Fibroblast of the aortic adventitia (primary cell): ENCODE results near the gene CLCN4. TPM values are rescaled to one million over a fixed set of nuclear protein-coding genes. Genes with fewer than 3 reads are reported as not detected.

Experiments used
- DNase-seq: peaks from one replicate; pipeline ENCODE4 v3.0.0-alpha.2; 2010; ENCODE audit warnings: low read depth
- H3K4me3 ChIP-seq: 2 replicates; pipeline ENCODE4 v1.5.1; 2011; ENCODE audit warnings: low read depth, mild to moderate bottlenecking, control low read depth, low read length, moderate library complexity
- total RNA-seq: library from RNA; depleted of rRNA; stranded (reverse); fragments of >200 nt; gene quantifications from 2 replicates; pipeline ENCODE4 v1.2.3, GENCODE V29; 2012; ENCODE audit warnings: low replicate concordance
- TF ChIP-seq, protein P1 (sequence below): IDR thresholded peaks from 2 replicates; pipeline ENCODE4 v1.5.1; 2011; ENCODE audit warnings: mild to moderate bottlenecking, low read length, control low read depth, inconsistent platforms; ENCODE audit not compliant: insufficient read depth

The CLCN4 gene
- total RNA-seq, 1 donor = 6.7 TPM

DNA sequence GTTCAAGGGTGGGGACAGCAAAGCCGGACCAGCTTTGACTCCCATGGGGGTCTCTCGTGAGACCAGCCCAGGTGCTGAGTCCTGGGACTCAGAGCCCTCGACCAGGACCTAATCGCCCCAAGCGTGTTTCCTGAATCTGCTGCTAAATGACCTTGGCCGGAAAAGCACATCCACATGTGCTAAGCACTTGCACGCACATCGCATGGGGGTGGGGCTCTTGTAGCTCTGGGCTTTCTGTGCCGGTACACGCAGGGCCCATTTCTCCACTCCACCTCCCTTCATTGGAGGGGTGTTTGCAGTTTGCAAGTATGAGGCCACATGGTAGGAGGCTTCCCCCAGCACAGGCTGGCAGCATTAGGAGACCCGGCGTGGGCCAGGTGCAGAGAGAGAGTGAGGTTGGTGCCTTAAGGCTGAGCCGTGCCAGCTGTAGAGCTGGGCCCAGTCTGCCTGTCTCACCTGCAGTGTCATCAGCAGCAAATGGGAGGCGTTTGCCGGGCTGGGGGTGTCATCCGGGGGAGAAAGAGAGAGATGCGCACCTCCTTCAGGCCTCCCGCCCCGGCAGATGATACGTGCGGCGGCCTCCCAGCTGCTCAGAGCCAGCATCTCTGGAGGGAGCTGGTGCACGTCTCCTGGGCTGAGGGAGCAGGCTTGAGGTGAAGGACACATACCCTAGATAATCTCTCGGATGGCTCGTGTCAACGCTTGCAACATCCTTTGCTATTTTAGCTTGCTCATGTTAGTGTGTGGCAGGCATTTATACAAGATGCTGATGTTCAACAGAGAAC, 45.2 kb upstream of the CLCN4 start:
- no peak for DNase-seq
- TF ChIP-seq, protein P1, sequence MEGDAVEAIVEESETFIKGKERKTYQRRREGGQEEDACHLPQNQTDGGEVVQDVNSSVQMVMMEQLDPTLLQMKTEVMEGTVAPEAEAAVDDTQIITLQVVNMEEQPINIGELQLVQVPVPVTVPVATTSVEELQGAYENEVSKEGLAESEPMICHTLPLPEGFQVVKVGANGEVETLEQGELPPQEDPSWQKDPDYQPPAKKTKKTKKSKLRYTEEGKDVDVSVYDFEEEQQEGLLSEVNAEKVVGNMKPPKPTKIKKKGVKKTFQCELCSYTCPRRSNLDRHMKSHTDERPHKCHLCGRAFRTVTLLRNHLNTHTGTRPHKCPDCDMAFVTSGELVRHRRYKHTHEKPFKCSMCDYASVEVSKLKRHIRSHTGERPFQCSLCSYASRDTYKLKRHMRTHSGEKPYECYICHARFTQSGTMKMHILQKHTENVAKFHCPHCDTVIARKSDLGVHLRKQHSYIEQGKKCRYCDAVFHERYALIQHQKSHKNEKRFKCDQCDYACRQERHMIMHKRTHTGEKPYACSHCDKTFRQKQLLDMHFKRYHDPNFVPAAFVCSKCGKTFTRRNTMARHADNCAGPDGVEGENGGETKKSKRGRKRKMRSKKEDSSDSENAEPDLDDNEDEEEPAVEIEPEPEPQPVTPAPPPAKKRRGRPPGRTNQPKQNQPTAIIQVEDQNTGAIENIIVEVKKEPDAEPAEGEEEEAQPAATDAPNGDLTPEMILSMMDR = no peak
- no peak overlapping the region for H3K4me3 ChIP-seq

DNA sequence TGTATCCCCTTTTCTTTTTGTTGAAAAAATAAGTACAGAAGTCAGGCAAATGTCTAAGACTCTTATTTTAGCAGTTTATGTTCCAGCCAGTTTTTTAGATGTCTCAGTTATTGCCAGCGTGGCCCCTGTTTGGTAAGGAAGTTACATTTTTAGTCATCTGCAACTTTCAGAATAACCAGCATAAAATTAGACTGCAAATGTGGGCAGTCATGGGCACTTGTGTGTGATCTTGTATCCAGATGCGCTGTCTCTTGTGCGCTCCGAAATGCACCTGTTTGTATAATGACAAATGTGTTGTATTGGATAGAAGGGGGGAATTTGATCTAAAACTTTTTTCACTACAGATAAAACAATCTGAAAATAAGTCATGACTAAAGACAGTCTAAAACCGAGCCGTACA, 44.3 kb upstream of the CLCN4 start:
- TF ChIP-seq, protein P1 = no peak
- no peak overlapping the region for H3K4me3 ChIP-seq
- no peak for DNase-seq

DNA sequence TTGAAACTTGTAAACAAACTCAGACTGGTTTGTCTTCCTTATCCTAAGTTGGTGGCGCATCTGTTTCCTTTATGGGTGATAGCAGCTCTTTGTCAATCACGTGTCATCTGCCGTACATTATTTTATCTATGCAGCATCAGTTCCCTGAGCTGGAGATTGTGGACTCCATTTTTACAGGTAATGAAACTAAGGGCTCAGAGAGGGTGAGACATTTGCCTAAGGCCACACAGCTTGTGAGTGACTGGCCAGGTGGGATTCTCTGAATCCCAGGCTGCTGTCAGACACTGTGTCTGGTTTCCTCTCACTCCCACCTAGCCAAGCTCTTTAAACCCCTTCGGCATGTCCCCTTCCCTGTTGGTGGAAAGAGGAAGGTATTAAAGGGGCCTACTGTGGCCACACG, 41.7 kb upstream of the CLCN4 start:
- no peak for DNase-seq
- no peak overlapping the region for H3K4me3 ChIP-seq
- TF ChIP-seq, protein P1 = no peak

DNA sequence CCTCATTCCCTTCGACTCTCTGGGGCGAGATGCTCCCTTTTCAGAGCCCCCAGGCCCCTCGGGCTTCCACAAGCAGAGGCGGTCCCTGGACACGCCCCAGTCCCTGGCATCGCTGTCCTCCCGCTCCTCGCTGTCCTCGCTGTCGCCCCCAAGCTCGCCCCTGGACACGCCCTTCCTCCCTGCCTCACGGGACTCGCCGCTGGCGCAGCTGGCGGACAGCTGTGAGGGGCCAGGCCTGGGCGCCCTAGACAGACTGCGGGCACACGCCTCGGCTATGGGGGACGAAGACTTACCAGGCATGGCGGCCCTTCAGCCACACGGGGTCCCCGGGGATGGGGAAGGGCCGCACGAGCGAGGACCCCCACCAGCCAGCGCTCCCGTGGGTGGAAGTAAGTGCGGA, 39.5 kb upstream of the CLCN4 start:
- TF ChIP-seq, protein P1 = no peak
- no peak for DNase-seq
- no peak overlapping the region for H3K4me3 ChIP-seq

DNA sequence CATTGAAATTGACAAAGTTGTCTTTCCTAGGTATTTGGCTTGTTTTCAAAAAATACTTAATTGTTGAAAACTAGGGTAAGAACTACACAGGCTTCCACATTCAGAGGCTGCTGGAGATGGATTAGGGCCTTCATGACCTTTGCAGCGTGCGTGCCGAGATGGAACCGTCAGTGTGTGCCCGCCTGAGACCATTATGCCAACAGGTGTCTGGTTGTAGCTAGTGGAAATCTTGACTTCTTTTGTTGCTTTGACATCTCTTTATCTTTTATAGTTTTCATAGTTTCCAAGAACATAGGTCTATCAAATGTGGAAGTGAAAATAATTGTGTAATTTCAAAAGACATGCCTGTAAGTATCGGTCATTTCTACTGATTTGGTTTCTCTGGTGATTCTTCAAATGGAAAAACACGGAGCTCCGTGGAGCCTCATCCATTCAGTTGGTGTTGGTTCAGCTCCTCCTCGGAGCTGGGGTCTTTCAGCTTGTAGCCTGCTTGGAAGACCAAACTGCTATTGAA, 38.9 kb upstream of the CLCN4 start:
- DNase-seq = no peak
- H3K4me3 ChIP-seq = no peak overlapping the region
- TF ChIP-seq, protein P1 = no peak

DNA sequence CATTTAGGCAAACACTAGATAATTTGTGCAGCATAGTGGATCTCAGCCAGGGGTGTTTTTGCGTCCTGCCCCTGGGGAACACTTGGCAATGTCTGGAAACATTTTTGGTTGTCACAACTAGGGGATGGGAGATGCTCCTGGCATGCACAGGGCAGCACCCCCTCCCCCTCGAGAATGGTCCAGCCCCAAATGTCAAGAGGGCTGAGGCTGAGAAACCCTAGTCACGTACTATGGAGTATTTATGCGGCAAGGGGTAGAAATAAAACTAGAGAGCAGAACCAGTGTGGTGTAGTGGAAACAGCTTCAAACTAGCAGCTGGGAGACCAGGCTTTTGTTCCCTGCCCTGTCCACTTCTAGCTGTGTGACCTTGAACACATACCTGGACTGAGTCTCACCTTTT, 38.2 kb upstream of the CLCN4 start:
- no peak for DNase-seq
- H3K4me3 ChIP-seq = no peak overlapping the region
- TF ChIP-seq, protein P1 = no peak
